GM12878 (cell line): ENCODE measurements around the gene RIMBP2.

Source experiments
- ZNF217 ChIP-seq: fragments of 450-650 bp; IDR thresholded peaks from 2 replicates; pipeline ENCODE4 v1.6.1; 2017; ENCODE audit warnings: antibody characterized with exemption, mild to moderate bottlenecking
- TF ChIP-seq, protein P1 (sequence below): IDR thresholded peaks from 2 replicates; pipeline ENCODE4 v1.6.1; 2012; ENCODE audit warnings: mild to moderate bottlenecking, low read depth, low read length
- TF ChIP-seq, protein P2 (sequence below), 3 experiments: IDR thresholded peaks in 2 of 3; conservative IDR thresholded peaks in 1 of 3; 2 replicates each; pipeline ENCODE4 v1.5.1; 2011; ENCODE audit warnings: low read depth in 3 of 3, low read length in 3 of 3, mild to moderate bottlenecking in 3 of 3, control low read depth in 2 of 3, moderate library complexity in 2 of 3, inconsistent platforms in 1 of 3, mixed read lengths in 1 of 3; ENCODE audit not compliant: control insufficient read depth in 2 of 3, insufficient read depth in 1 of 3; ENCODE audit errors: extremely low read depth in 1 of 3

GRCh38 chr12:130698106-130698505 is 18.0 kb downstream of the RIMBP2 start:
- TF ChIP-seq, protein P1, sequence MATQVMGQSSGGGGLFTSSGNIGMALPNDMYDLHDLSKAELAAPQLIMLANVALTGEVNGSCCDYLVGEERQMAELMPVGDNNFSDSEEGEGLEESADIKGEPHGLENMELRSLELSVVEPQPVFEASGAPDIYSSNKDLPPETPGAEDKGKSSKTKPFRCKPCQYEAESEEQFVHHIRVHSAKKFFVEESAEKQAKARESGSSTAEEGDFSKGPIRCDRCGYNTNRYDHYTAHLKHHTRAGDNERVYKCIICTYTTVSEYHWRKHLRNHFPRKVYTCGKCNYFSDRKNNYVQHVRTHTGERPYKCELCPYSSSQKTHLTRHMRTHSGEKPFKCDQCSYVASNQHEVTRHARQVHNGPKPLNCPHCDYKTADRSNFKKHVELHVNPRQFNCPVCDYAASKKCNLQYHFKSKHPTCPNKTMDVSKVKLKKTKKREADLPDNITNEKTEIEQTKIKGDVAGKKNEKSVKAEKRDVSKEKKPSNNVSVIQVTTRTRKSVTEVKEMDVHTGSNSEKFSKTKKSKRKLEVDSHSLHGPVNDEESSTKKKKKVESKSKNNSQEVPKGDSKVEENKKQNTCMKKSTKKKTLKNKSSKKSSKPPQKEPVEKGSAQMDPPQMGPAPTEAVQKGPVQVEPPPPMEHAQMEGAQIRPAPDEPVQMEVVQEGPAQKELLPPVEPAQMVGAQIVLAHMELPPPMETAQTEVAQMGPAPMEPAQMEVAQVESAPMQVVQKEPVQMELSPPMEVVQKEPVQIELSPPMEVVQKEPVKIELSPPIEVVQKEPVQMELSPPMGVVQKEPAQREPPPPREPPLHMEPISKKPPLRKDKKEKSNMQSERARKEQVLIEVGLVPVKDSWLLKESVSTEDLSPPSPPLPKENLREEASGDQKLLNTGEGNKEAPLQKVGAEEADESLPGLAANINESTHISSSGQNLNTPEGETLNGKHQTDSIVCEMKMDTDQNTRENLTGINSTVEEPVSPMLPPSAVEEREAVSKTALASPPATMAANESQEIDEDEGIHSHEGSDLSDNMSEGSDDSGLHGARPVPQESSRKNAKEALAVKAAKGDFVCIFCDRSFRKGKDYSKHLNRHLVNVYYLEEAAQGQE = no peak
- TF ChIP-seq, protein P2, sequence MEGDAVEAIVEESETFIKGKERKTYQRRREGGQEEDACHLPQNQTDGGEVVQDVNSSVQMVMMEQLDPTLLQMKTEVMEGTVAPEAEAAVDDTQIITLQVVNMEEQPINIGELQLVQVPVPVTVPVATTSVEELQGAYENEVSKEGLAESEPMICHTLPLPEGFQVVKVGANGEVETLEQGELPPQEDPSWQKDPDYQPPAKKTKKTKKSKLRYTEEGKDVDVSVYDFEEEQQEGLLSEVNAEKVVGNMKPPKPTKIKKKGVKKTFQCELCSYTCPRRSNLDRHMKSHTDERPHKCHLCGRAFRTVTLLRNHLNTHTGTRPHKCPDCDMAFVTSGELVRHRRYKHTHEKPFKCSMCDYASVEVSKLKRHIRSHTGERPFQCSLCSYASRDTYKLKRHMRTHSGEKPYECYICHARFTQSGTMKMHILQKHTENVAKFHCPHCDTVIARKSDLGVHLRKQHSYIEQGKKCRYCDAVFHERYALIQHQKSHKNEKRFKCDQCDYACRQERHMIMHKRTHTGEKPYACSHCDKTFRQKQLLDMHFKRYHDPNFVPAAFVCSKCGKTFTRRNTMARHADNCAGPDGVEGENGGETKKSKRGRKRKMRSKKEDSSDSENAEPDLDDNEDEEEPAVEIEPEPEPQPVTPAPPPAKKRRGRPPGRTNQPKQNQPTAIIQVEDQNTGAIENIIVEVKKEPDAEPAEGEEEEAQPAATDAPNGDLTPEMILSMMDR (IDR thresholded peaks at IDR 0.05 in 2 of 3, conservative IDR thresholded peaks at IDR 0.05 in 1 of 3; ENCODE audit: control insufficient read depth in 2 of 3, extremely low read depth in 1 of 3, insufficient read depth in 1 of 3, low read depth in 3 of 3, low read length in 3 of 3) = no peak
- no peak for TF ChIP-seq ZNF217
